ENCODE data around the gene KCNG3.

- TF ChIP-seq CTCF (conservative IDR thresholded peaks at IDR 0.05) (no peak), ZFX (IDR thresholded peaks at IDR 0.05) (no peak)
These were observed 63.6 kb downstream of the KCNG3 start for GRCh38 chr2:42430188-42430587.
